Measurements from ENCODE around the gene RHEB. TPM values are rescaled to one million over a fixed set of nuclear protein-coding genes. Genes with fewer than 3 reads are reported as not detected.

Gene RHEB
- total and polyA plus RNA-seq, 11 donors = 81.4 to 155 (median 106) TPM

DNA sequence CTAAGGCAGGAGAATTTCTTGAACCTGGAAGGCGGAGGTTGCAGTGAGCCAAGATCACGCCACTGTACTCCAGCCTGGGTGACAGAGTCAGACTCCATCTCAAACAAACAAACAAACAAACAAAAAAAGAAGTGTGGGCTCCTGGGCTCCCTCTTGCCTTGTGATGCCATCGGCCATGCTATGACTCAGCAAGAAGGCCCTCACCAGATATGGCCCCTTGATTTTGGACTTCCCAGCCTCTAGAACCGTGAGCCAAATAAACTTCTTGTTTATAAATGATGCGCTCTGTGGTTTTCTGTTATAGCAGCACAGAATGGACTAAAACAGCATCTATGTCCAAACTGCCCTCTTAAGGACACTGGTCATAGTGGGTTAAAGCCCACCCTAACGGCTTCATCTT is 29.9 kb upstream of the RHEB start:
- H3K36me3 ChIP-seq = peaks cover 0 to under 1% (median 0%) of the 10 kb centered on the region in 9 donors
- intact Hi-C loops (cut with DNase I) = loop anchor here in 1 of 10 donors (10.0 kb wide), 1 partner anchor 185 kb away; no protein-coding TSS in a partner anchor
- no peak overlapping the region for H3K4me3 ChIP-seq
- DNase-seq = no peak
- H3K9me3 ChIP-seq = no peaks in the 10 kb centered on the region
- TF ChIP-seq, protein P1, sequence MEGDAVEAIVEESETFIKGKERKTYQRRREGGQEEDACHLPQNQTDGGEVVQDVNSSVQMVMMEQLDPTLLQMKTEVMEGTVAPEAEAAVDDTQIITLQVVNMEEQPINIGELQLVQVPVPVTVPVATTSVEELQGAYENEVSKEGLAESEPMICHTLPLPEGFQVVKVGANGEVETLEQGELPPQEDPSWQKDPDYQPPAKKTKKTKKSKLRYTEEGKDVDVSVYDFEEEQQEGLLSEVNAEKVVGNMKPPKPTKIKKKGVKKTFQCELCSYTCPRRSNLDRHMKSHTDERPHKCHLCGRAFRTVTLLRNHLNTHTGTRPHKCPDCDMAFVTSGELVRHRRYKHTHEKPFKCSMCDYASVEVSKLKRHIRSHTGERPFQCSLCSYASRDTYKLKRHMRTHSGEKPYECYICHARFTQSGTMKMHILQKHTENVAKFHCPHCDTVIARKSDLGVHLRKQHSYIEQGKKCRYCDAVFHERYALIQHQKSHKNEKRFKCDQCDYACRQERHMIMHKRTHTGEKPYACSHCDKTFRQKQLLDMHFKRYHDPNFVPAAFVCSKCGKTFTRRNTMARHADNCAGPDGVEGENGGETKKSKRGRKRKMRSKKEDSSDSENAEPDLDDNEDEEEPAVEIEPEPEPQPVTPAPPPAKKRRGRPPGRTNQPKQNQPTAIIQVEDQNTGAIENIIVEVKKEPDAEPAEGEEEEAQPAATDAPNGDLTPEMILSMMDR (IDR thresholded peaks at IDR 0.05) = no peak
- no peak for TF ChIP-seq POLR2A (IDR thresholded peaks at IDR 0.05)
- no peak overlapping the region for H3K27ac ChIP-seq
- H3K27me3 ChIP-seq = peaks cover 0 to 4% (median 0%) of the 10 kb centered on the region in 9 donors
- peaks cover 0 to 12% (median 3%) of the 10 kb centered on the region in 12 donors for H3K4me1 ChIP-seq
- WGBS, 4 donors = 96 to 99% (median 98%) methylated on average over 6 of the region's 6 CpGs
- ATAC-seq = no peak

DNA sequence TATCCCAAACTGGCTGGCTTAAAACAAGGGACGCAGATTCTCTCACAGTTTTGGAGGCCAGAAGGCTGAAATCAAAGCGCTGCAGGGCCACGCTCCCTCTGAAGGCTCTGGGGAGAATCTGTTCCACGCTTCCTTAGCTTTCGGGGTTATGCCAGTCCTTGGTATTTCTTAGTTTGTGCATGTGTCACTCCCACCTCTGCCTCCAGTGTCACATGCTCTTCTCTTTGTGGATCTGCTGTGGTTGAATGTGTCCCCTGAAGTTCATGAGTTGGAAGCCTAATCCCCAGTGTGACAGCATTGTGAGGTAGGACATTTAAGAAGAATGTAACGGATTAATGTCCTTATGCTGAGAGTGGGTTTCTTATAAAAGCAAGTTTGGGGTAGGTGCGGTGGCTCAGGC is 29.4 kb upstream of the RHEB start:
- Histone ChIP-seq H3K27ac (no peak overlapping the region), H3K9me3 (no peaks in the 10 kb centered on the region), H3K27me3 (peaks cover 0 to 4% (median 0%) of the 10 kb centered on the region in 9 donors), H3K4me3 (no peak overlapping the region), H3K36me3 (no peaks in the 10 kb centered on the region), H3K4me1 (peaks cover 0 to 12% (median 3%) of the 10 kb centered on the region in 12 donors)
- DNase-seq = no peak
- ATAC-seq = no peak
- intact Hi-C loops (cut with DNase I) = no loop called here
- 96 to 97% (median 96%) methylated on average over 7 of the region's 7 CpGs for WGBS, 4 donors
- TF ChIP-seq, protein P1 (IDR thresholded peaks at IDR 0.05) = no peak
- TF ChIP-seq POLR2A (IDR thresholded peaks at IDR 0.05) = no peak

DNA sequence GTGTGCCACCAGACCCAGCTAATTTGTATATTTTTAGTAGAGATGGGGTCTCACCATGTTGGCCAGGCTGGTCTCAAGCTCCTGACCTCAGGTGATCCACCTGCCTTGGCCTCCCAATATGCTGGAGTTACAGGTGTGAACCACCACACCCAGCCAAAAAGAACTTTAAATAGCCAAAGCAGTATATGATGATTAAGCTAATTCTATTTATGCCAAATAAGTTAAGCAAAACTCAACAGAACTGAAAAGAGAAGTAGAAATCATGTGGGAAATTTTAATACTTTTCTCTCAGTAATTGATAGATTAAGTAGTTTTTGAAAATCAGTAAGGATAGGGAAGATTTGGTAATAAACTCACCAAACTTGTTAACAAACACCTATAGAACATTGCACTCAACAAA is 24.5 kb upstream of the RHEB start:
- ATAC-seq = no peak
- no peak for DNase-seq
- no peaks in the 10 kb centered on the region for H3K36me3 ChIP-seq
- TF ChIP-seq POLR2A (IDR thresholded peaks at IDR 0.05) = no peak
- TF ChIP-seq, protein P1 (IDR thresholded peaks at IDR 0.05) = no peak
- no peak overlapping the region for H3K27ac ChIP-seq
- peaks cover 0 to 4% (median 0%) of the 10 kb centered on the region in 9 donors for H3K27me3 ChIP-seq
- H3K9me3 ChIP-seq = no peaks in the 10 kb centered on the region
- H3K4me3 ChIP-seq = no peak overlapping the region
- intact Hi-C loops (cut with DNase I) = no loop called here
- peaks cover 0 to 11% (median under 1%) of the 10 kb centered on the region in 12 donors for H3K4me1 ChIP-seq

DNA sequence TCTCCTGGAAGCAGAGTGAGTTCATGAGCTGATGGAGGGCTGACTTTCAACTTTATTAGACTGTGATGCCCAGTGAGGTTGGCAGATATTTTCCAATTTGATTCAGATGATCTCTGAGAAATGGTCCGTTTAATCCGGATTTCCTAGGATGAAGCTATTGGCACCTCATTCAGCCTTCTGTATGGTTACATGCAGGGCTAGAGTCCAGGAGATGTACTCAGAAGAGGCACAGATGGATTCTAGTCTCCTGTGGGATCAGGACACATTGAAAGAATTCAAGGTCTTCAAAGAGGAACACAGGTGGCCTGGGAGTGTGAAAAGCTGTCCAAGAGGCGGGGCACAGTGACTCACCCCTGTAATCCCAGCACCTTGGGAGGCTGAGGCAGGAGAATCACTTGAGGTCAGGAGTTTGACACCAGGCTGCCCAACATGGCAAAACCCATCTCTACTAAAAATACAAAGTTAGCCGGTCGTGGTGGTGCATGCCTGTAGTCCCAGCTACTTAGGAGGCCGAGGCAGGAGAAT is 23.0 kb upstream of the RHEB start:
- no peak overlapping the region for H3K27ac ChIP-seq
- peaks cover 0 to 26% (median 8%) of the 10 kb centered on the region in 12 donors for H3K4me1 ChIP-seq
- no peak for ATAC-seq

More for the DNA sequence above, 23.0 kb upstream of the RHEB start:
- H3K9me3 ChIP-seq = no peaks in the 10 kb centered on the region
- 91 to 99% (median 95%) methylated on average over 6 of the region's 6 CpGs for WGBS, 4 donors
- no peak for DNase-seq
- H3K36me3 ChIP-seq = no peaks in the 10 kb centered on the region
- H3K27me3 ChIP-seq = peaks cover 0 to 4% (median 0%) of the 10 kb centered on the region in 9 donors
- H3K4me3 ChIP-seq = no peak overlapping the region
- TF ChIP-seq POLR2A (IDR thresholded peaks at IDR 0.05) = no peak
- TF ChIP-seq, protein P1 (IDR thresholded peaks at IDR 0.05) = no peak
- intact Hi-C loops (cut with DNase I) = no loop called here

All from heart left ventricle (tissue), 16 donors.